ENCODE measurements around the gene SEPTIN6. TPM values are rescaled to one million over a fixed set of nuclear protein-coding genes. Genes with fewer than 3 reads are reported as not detected.

Gene SEPTIN6
- total and polyA plus RNA-seq, 7 donors: 2.2 to 3.8 (median 2.9) TPM

DNA sequence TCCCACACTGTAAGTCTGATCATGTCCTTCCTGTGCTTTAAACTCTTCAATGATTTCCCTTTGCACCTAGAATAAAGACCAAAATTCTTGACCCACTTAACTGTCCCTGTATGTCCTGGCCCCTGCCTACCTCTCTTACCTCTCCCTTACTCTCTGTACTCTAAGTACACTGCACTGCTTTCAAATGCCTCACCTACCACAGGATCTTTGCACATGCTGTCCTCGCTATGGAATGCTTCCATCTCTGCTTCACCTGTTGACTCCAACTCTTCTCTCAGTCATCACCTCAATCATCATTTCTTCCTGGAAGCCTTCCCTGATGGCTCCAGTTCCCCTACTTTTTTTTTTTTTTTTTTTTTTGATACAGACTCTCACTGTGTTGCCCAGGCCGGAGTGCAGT, 29.0 kb upstream of the SEPTIN6 start:
- Histone ChIP-seq H3K27me3 (ENCODE audit: insufficient read depth in 3 of 3, low read length in 2 of 3) (no peaks in the 10 kb centered on the region), H3K36me3 (ENCODE audit: insufficient read depth in 1 of 2, low read depth in 1 of 2) (no peaks in the 10 kb centered on the region), H3K9me3 (no peaks in the 10 kb centered on the region), H3K4me3 (no peak overlapping the region), H3K27ac (no peak overlapping the region), H3K4me1 (no peaks in the 10 kb centered on the region)
- intact Hi-C loops (cut with DNase I): no loop called here
- TF ChIP-seq, protein P1, sequence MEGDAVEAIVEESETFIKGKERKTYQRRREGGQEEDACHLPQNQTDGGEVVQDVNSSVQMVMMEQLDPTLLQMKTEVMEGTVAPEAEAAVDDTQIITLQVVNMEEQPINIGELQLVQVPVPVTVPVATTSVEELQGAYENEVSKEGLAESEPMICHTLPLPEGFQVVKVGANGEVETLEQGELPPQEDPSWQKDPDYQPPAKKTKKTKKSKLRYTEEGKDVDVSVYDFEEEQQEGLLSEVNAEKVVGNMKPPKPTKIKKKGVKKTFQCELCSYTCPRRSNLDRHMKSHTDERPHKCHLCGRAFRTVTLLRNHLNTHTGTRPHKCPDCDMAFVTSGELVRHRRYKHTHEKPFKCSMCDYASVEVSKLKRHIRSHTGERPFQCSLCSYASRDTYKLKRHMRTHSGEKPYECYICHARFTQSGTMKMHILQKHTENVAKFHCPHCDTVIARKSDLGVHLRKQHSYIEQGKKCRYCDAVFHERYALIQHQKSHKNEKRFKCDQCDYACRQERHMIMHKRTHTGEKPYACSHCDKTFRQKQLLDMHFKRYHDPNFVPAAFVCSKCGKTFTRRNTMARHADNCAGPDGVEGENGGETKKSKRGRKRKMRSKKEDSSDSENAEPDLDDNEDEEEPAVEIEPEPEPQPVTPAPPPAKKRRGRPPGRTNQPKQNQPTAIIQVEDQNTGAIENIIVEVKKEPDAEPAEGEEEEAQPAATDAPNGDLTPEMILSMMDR (IDR thresholded peaks at IDR 0.05): no peak
- DNase-seq (no peak), ATAC-seq (no peak)
- 79 to 100% (median 92%) methylated on average over 2 of the region's 2 CpGs for WGBS, 3 donors

DNA sequence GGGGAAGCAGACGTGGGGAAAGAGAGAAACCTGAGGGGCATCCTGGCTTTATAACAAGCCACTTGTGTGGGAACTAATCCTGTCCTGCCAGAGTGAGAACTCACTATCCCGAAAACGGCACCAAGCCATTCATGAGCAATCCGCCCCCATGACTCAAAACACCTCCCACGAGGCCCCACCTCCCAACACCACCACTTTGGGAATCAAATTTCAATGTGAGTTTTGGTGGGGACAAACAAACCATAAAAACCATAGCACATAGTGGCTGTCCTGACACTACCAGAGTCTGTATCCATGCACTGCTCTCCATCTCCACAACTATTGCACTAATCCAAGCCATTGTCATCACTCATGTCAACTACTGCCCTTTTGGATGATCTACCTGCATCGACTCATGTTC, 28.5 kb upstream of the SEPTIN6 start:
- intact Hi-C loops (cut with DNase I): no loop called here
- ATAC-seq (no peak), DNase-seq (no peak)
- 62 to 83% (median 72%) methylated on average over 6 of the region's 6 CpGs for WGBS, 3 donors
- no peaks in the 10 kb centered on the region for H3K9me3 ChIP-seq
- no peaks in the 10 kb centered on the region for H3K36me3 ChIP-seq (ENCODE audit: insufficient read depth in 1 of 2, low read depth in 1 of 2)
- TF ChIP-seq, protein P1 (IDR thresholded peaks at IDR 0.05): no peak
- H3K4me3 ChIP-seq: no peak overlapping the region
- no peaks in the 10 kb centered on the region for H3K4me1 ChIP-seq
- H3K27ac ChIP-seq: no peak overlapping the region
- H3K27me3 ChIP-seq (ENCODE audit: insufficient read depth in 3 of 3, low read length in 2 of 3): no peaks in the 10 kb centered on the region

DNA sequence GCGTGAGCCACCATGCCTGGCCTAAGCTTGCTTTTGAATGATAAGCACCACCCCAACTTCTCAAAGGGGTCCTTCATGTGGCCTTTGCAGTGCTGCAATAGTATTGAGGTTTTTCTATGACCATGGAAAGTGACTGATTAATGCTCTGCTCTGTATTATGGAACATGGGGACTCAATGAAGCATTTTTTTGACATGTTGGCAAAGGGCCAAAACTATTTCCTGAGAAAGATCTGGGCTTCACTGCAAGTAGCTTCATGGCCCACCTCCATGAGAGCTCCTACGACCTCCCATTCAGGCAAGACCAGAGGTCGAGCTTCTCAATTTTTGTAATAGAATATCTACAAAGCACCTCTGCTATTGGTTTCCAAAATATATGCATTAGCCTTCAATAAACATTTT, 16.7 kb upstream of the SEPTIN6 start:
- WGBS, 3 donors: 80 to 88% (median 82%) methylated on average over 3 of the region's 3 CpGs
- TF ChIP-seq, protein P1 (IDR thresholded peaks at IDR 0.05): no peak
- H3K9me3 ChIP-seq: no peaks in the 10 kb centered on the region
- intact Hi-C loops (cut with DNase I): no loop called here
- no peak overlapping the region for H3K27ac ChIP-seq
- DNase-seq (no peak), ATAC-seq (no peak)
- H3K4me3 ChIP-seq: no peak overlapping the region
- no peaks in the 10 kb centered on the region for H3K4me1 ChIP-seq
- H3K27me3 ChIP-seq (ENCODE audit: insufficient read depth in 3 of 3, low read length in 2 of 3): no peaks in the 10 kb centered on the region
- H3K36me3 ChIP-seq (ENCODE audit: insufficient read depth in 1 of 2, low read depth in 1 of 2): no peaks in the 10 kb centered on the region

DNA sequence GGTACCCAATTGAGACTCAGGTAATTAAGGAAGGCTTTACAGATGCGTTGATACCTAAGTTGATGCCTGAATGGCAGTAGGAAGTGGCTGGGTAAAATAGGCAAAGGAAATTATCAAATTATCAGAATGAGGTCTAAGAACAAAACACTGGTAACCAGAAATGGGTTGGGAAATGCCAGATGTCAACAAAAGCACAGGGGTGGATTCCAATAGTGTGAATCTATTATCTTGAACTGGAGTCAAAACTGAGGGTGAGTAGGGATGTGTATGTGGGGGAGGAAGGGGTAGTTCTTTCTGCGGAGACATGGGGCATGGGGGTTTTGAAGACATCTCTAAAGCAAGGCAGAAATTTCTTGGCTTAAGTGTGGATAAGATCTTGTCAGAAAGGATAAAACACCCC, 16.0 kb upstream of the SEPTIN6 start:
- TF ChIP-seq, protein P1 (IDR thresholded peaks at IDR 0.05): no peak
- no peaks in the 10 kb centered on the region for H3K4me1 ChIP-seq
- H3K36me3 ChIP-seq (ENCODE audit: insufficient read depth in 1 of 2, low read depth in 1 of 2): no peaks in the 10 kb centered on the region
- intact Hi-C loops (cut with DNase I): no loop called here
- no peak overlapping the region for H3K27ac ChIP-seq
- H3K4me3 ChIP-seq: no peak overlapping the region
- ATAC-seq: no peak
- no peaks in the 10 kb centered on the region for H3K9me3 ChIP-seq
- no peak for DNase-seq
- 85 to 95% (median 86%) methylated on average over 2 of the region's 2 CpGs for WGBS, 3 donors
- H3K27me3 ChIP-seq (ENCODE audit: insufficient read depth in 3 of 3, low read length in 2 of 3): no peaks in the 10 kb centered on the region

DNA sequence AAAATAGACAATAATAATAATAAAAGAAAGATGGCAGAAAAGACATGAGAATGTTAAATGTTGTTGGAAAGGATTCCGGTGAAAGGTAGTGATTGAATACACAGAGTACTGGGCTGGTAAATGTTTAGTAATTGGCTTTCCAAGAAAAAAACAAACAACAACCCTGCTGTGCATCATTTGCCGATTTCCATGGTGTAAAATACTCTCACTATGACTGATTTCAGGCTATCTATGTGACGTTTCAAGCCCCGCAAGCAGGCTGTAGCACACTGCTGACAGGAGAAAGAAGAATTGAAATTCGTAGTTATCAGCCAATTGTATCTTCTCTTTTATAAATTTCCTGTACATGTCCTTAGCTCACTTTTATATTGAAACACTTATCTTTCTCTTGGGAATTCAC, 13.6 kb upstream of the SEPTIN6 start:
- Histone ChIP-seq H3K9me3 (no peaks in the 10 kb centered on the region), H3K27me3 (ENCODE audit: insufficient read depth in 3 of 3, low read length in 2 of 3) (no peaks in the 10 kb centered on the region), H3K4me1 (no peaks in the 10 kb centered on the region), H3K4me3 (no peak overlapping the region), H3K36me3 (ENCODE audit: insufficient read depth in 1 of 2, low read depth in 1 of 2) (no peaks in the 10 kb centered on the region), H3K27ac (no peak overlapping the region)
- 64 to 65% (median 65%) methylated on average over 5 of the region's 5 CpGs for WGBS, 3 donors
- intact Hi-C loops (cut with DNase I): no loop called here
- DNase-seq: no peak
- ATAC-seq: no peak
- TF ChIP-seq, protein P1 (IDR thresholded peaks at IDR 0.05): no peak
